Fibroblast of skin of right quadriceps (primary cell): Measurements from ENCODE around the gene EXO1.
"Not testable (repeated sequence)": the region's sequence is repeated elsewhere in the genome, so short reads cannot be mapped to it uniquely, and the experiment has no call there.

Experiments
- DNase-seq: peaks from one replicate; pipeline ENCODE4 v3.0.0-alpha.2; 2013

EXO1 gene

DNA sequence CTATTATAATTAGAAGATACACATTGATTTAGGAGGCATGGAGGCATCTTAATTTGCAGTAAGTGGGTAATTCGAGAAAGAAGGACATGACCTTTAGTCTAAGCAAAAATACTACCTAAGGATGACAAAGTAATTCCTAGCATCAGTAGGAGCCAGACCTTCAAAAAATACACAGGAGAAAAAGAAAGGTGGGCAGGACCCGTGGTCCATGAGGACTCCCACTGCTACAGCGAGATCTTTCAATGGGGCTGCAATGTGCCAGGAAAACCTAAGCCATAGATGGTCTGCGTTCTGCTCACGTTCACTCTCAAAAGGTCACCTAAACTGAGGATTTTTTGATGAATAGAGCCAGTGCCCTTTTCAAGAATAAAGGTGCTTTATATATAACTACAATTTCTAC is 10.6 kb upstream of the EXO1 start:
- no peak for DNase-seq

DNA sequence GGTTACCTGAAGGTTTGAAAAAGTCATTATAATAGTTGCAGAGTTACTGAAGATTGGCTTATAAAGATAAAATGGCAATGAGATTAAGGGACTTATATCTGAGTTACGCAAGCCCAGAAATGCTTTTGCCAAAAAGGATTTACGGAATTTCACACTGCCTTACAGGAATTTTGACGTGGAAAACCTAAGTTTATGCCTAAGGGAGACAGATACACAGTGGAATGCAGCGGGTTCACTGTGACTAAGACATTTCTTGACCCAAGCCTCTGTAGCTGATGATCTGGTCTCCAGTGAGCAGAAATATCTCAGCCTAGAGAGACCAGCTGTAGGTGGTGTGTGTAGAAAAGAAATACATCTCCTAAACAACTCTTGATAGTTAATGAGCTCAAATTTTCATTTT is 10.1 kb upstream of the EXO1 start:
- peak; percentile 86 for DNase-seq

DNA sequence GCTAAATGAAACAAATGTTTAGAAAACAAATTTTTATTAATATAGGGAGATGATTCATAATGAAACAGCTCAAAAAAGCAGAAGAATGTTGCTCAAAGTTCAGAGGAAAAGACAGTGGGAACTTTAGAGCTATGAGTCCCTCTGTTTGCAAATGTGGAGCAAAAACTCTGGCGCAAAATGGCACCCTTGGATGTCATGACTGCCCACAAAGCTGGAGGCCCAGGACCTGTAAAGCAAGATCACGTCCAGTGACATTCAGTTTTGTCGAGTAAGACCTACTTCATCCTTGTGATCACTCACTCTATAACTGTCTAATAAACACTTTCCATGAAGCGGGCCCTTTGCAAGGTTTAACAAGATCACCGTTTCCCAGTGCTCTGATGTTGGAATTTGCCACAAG is 9.1 kb upstream of the EXO1 start:
- DNase-seq = no peak

DNA sequence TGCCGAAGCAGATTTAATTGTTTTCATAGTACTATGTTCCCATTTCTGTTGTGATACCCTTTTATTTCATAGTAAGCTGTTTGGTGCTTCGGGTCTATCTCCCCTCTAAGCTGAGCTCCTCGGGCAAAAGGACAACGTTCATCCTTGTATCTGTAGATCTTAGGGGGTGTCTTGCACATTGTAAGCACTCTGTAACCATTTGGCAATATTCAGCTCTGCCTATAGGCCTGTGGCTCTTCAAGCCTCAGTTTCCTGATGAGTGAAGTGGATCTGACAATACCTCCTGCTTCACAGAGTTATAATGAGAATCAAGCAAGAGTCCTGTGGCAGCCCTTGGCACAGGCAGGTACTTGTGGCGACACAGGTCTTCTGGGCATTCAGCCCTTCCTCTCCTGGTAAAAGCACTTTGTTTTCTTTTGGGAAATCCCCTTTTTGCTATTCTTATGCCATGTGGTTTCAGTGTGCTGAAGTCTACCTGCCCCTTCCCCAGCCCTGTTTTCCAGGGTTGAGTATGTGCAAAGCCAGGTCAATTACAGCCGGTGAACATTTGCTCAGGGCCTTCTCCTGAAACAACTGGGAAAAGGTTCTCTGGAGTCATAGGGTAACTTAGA is 8.5 kb upstream of the EXO1 start:
- DNase-seq = no peak

DNA sequence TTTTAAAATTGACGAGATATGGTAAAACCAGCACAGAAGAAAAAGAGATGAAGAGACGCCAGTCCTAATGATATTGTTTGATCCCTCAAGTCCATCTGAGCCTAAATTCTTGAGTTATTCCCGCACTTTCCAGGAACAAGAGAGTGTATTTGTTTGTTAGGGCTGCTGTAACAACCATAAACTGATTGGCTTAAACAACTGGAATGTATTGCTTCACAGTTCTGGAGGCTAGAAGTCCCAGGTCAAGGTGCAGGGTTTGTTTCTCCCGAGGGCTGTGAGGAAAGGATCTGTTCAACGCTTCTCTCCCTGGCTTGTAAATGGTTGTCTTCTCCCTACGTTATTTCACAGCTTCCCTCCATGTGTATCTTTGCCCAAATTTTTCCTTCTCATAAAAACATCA is 7.8 kb upstream of the EXO1 start:
- DNase-seq = no peak

DNA sequence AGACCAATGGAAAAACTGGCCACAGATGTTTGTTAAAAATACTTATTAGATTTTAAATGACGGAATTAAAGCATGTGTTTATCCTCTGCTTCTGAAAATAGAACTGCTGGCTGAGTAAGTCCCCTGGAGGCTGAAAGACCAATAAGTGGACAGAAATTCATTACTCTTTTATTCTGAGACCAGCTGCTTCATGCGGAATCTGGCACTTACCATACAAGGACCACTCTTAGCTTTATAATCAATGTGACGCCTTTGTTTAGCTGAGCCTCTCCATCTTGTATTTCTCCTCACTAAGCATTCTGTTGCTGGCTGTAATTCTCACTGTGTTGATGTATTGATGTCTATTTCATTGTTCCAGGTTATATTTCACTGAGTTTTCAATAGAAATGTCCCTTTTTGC is 6.3 kb upstream of the EXO1 start:
- DNase-seq = no peak

DNA sequence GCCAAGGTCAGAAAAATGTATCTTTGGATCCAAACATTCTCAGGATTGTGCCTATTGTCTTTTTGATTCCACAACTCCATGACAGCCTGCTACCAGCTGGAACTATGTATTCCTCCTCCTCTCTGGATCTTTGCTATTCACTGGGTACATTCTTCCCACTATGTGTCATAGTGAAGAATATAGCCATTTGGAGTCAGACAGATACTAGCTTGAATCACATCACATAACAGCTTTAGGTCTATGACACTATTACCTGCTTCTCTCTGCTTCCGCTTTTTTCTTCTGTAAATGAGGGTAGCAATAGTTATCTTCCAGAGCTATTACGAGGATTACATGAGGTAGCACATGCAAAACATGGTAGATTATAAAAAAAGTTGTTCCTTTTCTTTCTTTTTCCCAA is 5.4 kb upstream of the EXO1 start:
- DNase-seq = peak; percentile 52

DNA sequence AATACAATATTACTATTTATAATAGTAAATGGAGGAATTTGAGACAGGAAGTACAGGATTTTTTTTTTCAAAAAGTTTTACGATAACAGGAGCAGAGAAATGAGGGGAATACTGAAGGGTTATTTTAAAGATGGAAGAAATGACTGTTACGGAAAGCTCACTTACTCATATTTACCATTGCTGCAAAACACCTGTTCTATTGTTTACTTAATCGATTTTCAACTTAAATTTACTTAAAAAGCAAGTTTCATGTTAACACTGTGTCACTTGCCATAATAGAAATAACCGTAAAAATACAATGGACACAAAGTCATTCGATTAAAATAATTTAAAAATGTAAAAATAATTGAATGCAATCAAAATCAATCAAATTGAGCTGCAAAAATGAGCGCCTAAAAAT is 3.4 kb upstream of the EXO1 start:
- no peak for DNase-seq

DNA sequence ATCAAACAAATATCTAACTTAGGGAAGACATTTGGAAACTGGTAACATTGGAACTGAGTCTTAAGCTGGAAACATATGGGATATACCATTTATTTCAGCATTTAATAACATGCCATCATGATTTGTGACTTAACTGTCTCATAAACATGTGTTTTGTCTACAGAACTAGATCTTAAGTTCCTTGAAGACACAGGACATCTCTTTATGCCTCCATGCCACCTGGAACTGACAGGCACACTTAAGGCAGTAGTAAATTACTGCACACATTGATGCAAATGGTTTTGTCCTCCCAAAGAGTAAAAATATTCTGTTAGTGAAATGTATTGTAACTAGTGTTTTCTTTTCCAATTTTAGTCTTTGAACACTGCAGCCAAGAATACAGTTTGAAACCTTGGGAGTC is 1.6 kb upstream of the EXO1 start:
- no peak for DNase-seq

DNA sequence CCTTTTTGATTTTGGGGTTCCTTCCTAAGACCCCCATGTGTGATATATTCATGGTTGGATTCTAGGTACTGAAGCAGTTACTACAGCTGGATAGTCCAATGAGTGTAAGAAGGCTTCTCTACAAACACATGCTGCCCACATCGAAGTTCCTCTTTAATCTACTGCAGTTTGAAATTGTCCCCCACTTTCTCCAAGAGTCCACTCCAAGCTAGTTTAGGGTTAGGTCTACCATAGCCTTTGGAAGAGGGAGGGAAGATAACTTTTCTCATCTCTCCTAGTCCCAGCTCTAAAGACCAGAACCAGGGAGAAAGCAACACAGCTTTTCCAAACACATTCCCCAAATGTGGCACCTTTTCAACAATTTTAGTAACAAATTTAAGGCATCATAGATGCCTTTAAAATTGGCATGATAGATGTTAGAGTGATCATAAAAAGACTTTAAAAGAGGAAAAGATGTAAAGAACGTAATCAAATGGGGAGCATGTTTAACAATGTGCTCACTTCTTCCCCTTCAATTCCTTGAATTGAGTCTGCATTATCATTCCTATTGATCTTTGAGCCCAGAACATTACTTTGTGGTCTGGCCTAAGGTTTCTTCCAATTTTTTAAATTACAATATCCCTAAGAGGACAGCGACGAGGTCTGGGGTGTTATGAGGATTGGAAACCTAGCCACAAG is 1.0 kb upstream of the EXO1 start:
- DNase-seq = no peak

DNA sequence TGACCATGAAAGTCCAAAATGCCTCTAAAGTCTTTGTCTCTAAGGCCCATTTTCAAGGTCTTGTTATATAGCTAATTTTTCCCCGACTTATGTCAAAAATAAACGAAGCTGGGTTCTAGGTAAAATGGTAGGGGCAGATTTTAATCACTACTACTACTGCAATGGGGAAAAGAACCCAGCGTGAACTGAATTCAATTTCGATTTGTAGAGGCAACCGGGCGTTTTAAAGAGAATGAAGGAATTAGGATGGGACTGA is 536 bp upstream of the EXO1 start:
- DNase-seq = no peak

DNA sequence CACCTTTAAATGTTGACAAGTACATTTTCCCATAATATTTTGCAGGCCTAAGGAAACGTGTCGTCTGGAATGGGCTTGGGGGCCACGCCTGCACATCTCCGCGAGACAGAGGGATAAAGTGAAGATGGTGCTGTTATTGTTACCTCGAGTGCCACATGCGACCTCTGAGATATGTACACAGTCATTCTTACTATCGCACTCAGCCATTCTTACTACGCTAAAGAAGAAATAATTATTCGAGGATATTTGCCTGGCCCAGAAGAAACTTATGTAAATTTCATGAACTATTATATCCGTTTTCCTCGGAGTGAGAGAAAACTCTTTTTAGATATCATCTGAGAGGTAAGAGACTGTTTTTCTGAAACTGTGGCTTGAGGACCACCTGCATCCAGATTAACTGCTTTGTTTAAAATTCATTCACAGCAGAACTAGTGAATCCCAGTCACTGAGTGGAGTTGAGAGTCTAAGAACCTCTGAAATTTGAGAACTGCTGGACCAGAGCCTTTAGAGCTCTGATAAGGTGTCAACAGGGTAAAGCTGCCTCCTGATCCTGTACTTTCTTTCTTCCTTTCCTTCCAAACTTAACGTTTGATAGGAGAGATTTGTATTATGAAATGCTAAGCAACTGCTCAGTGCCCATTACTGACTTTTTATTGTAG is 811 bp downstream of the EXO1 start:
- no peak for DNase-seq

DNA sequence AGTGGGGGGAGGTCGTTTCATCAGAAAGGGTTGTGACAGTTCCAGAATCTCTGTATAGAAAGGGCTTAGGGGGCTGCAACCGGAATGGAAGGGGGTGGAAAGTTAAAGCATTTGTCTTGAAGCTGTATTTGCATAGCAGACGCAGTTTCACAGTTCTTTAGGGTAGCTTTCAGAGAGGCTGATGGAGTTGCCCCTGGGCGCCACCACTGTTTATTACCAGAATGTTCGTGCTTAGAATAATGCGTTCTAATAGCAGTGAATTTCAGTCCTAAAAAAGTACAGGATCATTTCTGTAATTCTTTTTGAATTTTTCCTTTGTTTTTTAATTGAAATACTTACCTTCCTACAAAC is 1.3 kb downstream of the EXO1 start:
- DNase-seq = no peak

DNA sequence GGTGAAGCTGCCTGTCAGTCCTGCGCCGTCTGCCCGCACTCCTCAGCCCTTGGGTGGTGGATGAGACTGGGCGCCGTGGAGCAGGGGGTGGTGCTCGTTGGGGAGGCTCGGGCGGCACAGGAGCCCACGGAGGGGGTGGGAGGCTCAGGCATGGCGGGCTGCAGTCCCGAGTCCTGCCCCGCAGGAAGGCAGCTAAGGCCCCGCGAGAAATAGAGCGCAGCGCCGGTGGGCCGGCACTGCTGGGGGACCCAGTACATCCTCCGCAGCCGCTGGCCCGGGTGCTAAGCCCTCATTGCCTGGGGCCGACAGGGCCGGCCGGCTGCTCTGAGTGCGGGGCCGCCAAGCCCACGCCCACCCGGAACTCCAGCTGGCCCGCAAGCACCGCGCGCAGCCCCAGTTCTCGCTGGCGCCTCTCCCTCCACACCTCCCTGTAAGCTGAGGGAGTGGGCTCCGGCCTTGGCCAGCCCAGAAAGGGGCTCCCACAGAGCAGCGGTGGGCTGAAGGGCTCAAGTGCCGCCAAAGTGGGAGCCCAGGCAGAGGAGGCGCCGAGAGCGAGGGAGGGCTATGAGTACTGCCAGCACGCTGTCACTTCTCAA is 7.6 kb downstream of the EXO1 start:
- not testable (repeated sequence) for DNase-seq

DNA sequence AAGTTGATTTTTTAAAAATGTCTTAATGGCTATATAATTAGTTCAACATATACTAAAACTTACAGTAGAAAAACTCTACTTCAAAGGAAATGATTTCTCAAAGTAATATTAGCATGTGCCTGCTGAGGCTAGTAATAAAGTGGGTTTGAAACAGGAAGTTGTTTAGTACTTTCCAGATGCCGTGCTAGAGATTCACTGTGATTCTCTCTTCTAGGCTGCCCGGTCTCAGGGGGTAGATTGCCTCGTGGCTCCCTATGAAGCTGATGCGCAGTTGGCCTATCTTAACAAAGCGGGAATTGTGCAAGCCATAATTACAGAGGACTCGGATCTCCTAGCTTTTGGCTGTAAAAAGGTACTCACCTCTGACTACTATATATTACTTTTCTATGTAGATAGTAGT is 9.1 kb downstream of the EXO1 start:
- DNase-seq = peak; percentile 42

DNA sequence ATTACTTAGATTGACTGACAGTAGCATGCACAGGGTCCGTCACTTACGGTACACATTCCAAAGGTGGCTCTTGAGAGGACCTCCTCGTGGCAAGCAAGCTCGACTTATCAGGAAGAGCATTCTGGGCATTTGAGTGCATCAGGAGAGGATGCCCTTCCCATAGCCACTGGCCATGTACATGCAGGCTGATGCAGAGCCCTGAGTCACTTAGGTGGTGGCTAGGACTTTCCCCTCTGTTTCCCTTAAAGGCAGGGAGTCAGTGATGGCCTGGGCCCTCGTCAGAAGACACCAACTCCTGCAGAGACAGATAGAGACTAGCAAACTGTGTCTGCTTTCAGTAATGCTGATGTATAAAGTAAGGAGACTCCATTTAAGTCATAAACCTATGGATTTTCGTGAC is 12.9 kb downstream of the EXO1 start:
- no peak for DNase-seq

DNA sequence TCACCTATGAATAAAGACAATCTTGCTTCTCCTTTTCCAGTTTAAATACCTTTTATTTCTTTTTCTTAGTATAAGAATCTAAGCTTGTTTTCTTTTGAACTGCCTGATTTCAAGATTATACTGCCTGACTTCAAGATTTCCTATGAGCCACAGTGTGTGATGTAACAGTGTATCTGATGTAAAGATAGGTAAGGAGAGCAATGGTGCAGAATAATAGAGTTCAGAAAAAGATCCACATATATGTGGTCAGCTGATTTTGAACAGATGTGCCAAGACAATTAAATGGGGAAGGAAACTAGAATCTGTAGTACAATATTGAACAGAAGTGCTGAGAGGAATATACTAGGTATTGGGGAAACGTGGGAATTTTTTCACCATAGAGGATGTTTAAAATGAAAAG is 21.0 kb downstream of the EXO1 start:
- DNase-seq = no peak

DNA sequence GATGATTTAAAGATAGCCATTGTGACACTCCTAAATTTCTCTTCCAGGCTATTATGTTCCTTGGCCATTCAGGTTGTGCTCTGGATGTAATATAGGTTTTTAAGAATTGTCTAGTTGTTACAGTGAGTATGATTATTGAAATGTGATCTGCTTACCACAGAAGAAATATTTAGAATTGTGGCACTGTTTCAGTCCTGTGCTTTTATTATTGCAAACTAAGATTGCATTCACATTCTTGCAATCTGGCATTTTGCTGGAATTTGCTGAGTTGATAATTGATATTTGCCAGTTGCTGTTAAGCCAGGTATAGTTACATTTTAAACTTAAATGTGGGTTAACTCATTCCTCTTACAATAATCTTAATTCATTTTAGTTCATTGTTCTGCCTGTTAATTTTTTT is 22.3 kb downstream of the EXO1 start:
- no peak for DNase-seq

DNA sequence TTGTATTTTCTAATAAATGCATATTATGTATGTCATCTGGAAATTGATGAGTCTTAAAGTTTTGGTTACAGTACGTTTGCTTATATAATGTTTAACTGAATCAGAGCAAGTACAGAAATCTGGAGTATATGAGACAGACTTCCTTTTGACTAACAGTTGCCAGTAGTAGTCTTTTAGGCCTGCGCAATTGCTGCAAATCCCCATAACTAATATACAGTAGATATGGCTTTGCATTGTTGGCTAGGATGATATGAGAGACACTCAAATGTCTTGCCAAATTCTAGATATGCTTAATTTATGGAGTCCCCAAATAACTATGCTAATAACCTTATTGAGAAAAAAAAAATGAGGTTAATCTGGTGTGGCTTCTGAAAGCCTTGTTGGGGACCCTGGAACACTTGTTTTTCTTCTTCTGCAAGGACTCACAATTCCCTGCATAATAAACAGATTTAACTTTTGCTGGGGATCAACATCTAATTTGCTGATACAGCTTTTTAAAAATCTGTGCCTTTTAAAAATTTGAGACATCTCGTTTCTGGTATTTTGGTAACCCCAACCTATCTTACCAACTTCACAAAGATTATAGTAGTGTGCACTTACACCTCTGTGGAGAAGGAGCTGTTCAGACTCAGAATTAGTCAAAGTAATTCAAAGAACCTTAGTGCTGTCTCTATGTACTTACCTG is 22.9 kb downstream of the EXO1 start:
- DNase-seq = no peak

DNA sequence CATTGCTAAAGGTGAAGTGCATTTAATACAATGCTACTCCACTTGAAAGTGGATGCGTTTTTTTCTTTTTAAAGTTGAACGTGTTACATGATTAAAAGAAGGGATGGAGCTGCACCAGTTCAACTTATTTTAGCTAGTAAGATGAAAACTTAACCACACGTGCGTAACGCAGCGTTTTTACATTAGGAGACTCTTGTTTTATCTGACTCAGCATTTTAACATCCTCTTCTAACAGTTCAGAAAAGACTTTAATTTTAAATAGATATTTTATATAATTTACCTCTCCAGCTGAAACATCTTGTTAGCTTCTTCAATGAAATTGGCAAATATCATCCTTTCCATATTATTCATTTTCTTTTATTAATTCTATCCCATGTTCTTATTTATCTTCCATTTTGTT is 33.4 kb downstream of the EXO1 start:
- DNase-seq = no peak

DNA sequence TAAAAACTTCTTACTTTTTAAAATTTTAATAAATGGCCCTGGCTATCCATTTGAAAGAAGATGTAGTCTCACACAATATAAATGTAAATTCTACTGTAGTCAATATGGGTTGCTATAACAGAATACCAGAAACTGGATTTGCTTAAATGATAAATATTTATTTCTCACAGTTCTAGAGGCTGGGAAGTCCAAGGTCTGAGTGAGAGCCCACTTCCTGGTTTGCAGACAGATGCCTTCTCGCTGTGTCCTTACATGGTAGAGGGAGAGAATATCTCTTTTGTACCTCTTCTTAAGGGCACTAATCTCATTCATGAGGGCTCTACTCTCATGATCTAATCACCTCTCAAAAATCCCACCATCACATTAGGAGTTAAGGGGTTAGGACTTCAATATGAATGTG is 35.2 kb downstream of the EXO1 start:
- DNase-seq = no peak

DNA sequence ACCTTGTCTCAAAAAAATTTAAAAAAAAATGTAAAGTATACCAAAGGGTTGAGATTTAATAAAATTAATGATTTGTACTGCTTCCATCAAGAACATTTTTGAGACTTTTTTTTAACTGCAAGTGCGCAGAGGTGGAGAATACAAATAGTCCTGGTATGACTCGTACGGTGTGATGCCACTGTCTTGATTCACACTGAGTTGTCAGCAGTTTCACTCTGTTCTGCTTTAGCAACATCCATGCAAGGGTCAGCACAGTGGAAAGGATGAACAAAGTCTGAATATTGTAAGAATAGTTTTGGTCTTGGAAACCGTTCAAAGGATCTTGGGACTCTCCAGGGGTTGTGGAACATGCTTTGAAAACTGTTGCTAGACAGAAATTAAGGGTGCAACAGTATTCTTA is 40.2 kb downstream of the EXO1 start:
- DNase-seq = peak; percentile 29

DNA sequence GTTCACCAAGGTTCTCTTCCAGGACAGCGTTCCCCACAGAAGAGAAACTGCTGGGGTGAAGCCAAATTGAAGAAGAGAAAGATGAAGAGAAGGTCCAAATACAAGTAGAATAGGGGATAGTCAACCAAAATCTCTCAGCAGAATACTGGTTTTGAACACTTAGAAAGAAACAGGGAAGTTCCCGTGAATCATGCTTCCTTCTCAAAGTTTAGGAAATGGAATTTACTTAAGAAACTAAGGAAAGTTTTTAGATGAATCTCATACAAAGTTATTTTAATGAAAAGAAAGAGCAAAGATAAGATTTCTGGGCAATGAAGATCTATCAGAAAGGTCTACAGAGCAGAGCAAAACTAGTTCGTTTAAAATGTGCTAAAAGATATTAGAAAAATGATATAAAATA is 43.3 kb downstream of the EXO1 start:
- no peak for DNase-seq

DNA sequence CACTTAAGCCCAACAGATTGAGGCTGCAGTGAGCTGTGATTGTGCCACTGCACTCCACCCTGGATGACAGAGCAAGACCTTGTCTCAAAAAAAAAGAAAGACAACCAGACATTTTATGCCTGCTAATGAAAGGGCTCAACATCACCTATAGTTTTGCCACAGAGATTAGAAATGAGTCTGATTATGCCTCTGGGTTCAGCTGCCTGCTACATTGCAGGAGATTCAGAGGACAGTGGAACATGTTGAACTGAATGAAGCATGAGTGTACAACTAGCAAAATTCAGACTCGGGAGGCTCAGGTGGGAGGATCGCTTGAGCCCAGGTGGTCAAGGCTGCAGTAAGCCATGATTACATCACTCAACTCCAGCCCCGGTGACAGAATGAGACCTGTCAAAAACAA is 46.0 kb downstream of the EXO1 start:
- no peak for DNase-seq
